Measurements from ENCODE around the gene ZFP36L1.

- no peak for TF ChIP-seq CTCF (IDR thresholded peaks at IDR 0.05; ENCODE audit: borderline replicate concordance, extremely low read depth, low read length, poor library complexity, severe bottlenecking)
- no peak for TF ChIP-seq EZH2 (IDR thresholded peaks at IDR 0.05; ENCODE audit: borderline replicate concordance, low read depth, low read length, severe bottlenecking)
Measured at GRCh38 chr14:68755016-68755353, 37.9 kb downstream of the ZFP36L1 start.
